ENCODE results near the gene NUDT14. TPM values are rescaled to one million over a fixed set of nuclear protein-coding genes. Genes with fewer than 3 reads are reported as not detected.

NUDT14 gene
- total and polyA plus RNA-seq, 8 donors = 15.2 to 62.6 (median 26.6) TPM; not detected in 1

GRCh38 chr14:105214324-105214915 is 33.3 kb upstream of the NUDT14 start:
- 84 to 93% (median 89%) methylated on average over 5 to 14 of the region's 14 CpGs for WGBS, 5 donors
- Histone ChIP-seq H3K36me3 (peaks cover 37 to 94% (median 90%) of the 10 kb centered on the region in 4 donors), H3K4me3 (no peak overlapping the region), H3K9me3 (no peaks in the 10 kb centered on the region), H3K27ac (no peak overlapping the region), H3K27me3 (no peaks in the 10 kb centered on the region), H3K4me1 (no peaks in the 10 kb centered on the region)
- TF ChIP-seq EP300 (IDR thresholded peaks at IDR 0.05) (no peak), POLR2AphosphoS5 (IDR thresholded peaks at IDR 0.05) (no peak), POLR2A (IDR thresholded peaks at IDR 0.05) (no peak), CTCF (IDR thresholded peaks at IDR 0.05) (no peak)
- DNase-seq = no peak
- intact Hi-C loops (cut with DNase I; ENCODE audit: low total_unique reads) = no loop called here

- H3K27me3 ChIP-seq = no peaks in the 10 kb centered on the region
- TF ChIP-seq EP300 (IDR thresholded peaks at IDR 0.05) = no peak
- TF ChIP-seq CTCF (IDR thresholded peaks at IDR 0.05) = no peak
- no peak for TF ChIP-seq POLR2AphosphoS5 (IDR thresholded peaks at IDR 0.05)
- no peak for TF ChIP-seq POLR2A (IDR thresholded peaks at IDR 0.05)
- H3K9me3 ChIP-seq = no peaks in the 10 kb centered on the region
- no peak overlapping the region for H3K4me3 ChIP-seq
- intact Hi-C loops (cut with DNase I; ENCODE audit: low total_unique reads) = no loop called here
- no peak overlapping the region for H3K27ac ChIP-seq
- no peak for DNase-seq
- peaks cover 29 to 92% (median 86%) of the 10 kb centered on the region in 4 donors for H3K36me3 ChIP-seq
- 86 to 93% (median 92%) methylated on average over 9 to 10 of the region's 10 CpGs for whole genome bisulfite sequencing, 5 donors
- no peaks in the 10 kb centered on the region for H3K4me1 ChIP-seq
Measured at GRCh38 chr14:105213361-105213760, 32.2 kb upstream of the NUDT14 start.

- Histone ChIP-seq H3K9me3 (no peaks in the 10 kb centered on the region), H3K4me3 (no peak overlapping the region), H3K27me3 (no peaks in the 10 kb centered on the region), H3K27ac (no peak overlapping the region), H3K4me1 (peaks cover 0 to under 1% (median 0%) of the 10 kb centered on the region in 4 donors), H3K36me3 (peaks cover 24 to 85% (median 79%) of the 10 kb centered on the region in 4 donors)
- intact Hi-C loops (cut with DNase I; ENCODE audit: low total_unique reads) = no loop called here
- WGBS, 5 donors = 85 to 95% (median 92%) methylated on average over 16 to 18 of the region's 18 CpGs
- no peak for DNase-seq
- TF ChIP-seq CTCF (IDR thresholded peaks at IDR 0.05) = no peak
- no peak for TF ChIP-seq POLR2AphosphoS5 (IDR thresholded peaks at IDR 0.05)
- no peak for TF ChIP-seq EP300 (IDR thresholded peaks at IDR 0.05)
- no peak for TF ChIP-seq POLR2A (IDR thresholded peaks at IDR 0.05)
Measured at GRCh38 chr14:105212541-105213300, 31.6 kb upstream of the NUDT14 start.

- TF ChIP-seq POLR2A (IDR thresholded peaks at IDR 0.05) = no peak
- no peak for TF ChIP-seq POLR2AphosphoS5 (IDR thresholded peaks at IDR 0.05)
- no peak for TF ChIP-seq EP300 (IDR thresholded peaks at IDR 0.05)
- H3K27me3 ChIP-seq = no peaks in the 10 kb centered on the region
- DNase-seq = no peak
- H3K27ac ChIP-seq = no peak overlapping the region
- intact Hi-C loops (cut with DNase I; ENCODE audit: low total_unique reads) = no loop called here
- H3K36me3 ChIP-seq = peaks cover 17 to 75% (median 69%) of the 10 kb centered on the region in 4 donors
- H3K4me1 ChIP-seq = peaks cover 0 to 11% (median 7%) of the 10 kb centered on the region in 4 donors
- 87 to 96% (median 89%) methylated on average over 4 to 9 of the region's 9 CpGs; no CpG with 5 or more reads in 1 of the 5 donors for WGBS, 5 donors
- no peak overlapping the region for H3K4me3 ChIP-seq
- no peaks in the 10 kb centered on the region for H3K9me3 ChIP-seq
Measured at GRCh38 chr14:105211758-105212089, 30.6 kb upstream of the NUDT14 start.
